Kasumi-1 (cell line): Measurements from ENCODE around the gene CDKL4.
A peak's percentile ranks its signal among the peaks of the same experiment; 100 is the strongest.
"Not testable (repeated sequence)": the region's sequence is repeated elsewhere in the genome, so short reads cannot be mapped to it uniquely, and the experiment has no call there.

Experiments used
- DNase-seq, 2 experiments: peaks; one replicate each; lab custom pipeline; 2025; lab: John Stamatoyannopoulos, UW

CDKL4 gene

DNA sequence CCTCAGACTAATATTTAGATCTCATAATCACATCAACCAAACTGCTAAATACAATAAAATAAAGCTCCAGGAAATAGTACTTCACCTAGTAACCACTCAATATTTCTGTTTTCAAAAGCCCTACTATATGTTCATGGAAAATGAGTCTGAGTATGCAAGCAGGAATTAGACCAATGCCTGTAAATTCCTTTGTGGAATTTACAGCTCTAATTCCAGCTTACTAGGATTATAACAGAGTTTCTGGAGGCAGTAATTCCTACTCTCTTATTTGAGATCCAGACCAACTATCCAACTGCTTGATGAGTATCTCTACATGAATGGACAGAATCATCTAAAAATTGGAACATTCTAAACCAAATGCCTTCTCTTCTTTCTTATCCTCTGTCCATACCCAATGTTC, 11.6 kb downstream of the CDKL4 start:
- no peak for DNase-seq

- DNase-seq: no peak
These were observed 15.2 kb downstream of the CDKL4 start for GRCh38 chr2:39228413-39229209.

GRCh38 chr2:39227628-39228412, 15.9 kb downstream of the CDKL4 start:
- DNase-seq: peak; percentile 70 to 74

- no peak for DNase-seq
These were observed 18.2 kb downstream of the CDKL4 start for GRCh38 chr2:39225567-39225966.

GRCh38 chr2:39223909-39224308, 19.9 kb downstream of the CDKL4 start:
- DNase-seq: no peak

- no peak for DNase-seq
These were observed 22.3 kb downstream of the CDKL4 start for GRCh38 chr2:39221459-39221858.

DNA sequence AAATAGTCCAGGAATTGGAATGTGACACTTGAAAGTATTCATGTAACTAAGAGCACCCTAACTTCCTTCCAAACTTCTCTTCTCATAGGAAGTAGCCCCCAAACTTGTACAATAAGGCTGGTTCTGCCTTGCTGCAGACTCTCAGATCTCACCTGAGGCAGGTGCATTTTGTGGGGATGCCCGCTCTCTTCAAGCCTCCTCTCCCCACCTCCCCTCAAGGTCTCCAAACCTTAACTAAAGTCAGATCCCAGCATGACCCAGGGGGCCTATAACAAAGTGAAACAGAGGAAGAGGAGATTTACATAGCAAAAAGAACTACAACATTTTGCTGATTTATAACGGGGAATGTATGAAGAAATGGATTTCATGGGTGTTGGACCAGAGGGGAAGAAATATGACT, 23.6 kb downstream of the CDKL4 start:
- no peak for DNase-seq

GRCh38 chr2:39218391-39218790, 25.4 kb downstream of the CDKL4 start:
- DNase-seq: no peak

DNA sequence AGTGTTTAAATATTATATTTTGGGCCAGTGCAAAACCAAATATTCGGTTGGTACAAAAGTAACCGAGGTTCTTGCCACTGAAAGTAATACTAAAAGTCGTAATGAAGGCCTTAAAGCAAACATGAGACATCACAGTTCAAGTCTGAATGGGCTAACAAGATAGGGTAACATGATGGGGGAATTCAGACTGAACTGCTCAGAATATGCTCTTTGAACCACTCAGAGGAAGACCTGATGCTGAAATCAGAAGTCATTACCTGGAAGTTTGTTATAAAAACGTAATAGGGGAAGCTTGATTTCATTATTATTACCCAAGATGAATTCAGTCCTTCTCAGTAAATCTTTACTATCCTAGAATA, 26.6 kb downstream of the CDKL4 start:
- no peak for DNase-seq

DNA sequence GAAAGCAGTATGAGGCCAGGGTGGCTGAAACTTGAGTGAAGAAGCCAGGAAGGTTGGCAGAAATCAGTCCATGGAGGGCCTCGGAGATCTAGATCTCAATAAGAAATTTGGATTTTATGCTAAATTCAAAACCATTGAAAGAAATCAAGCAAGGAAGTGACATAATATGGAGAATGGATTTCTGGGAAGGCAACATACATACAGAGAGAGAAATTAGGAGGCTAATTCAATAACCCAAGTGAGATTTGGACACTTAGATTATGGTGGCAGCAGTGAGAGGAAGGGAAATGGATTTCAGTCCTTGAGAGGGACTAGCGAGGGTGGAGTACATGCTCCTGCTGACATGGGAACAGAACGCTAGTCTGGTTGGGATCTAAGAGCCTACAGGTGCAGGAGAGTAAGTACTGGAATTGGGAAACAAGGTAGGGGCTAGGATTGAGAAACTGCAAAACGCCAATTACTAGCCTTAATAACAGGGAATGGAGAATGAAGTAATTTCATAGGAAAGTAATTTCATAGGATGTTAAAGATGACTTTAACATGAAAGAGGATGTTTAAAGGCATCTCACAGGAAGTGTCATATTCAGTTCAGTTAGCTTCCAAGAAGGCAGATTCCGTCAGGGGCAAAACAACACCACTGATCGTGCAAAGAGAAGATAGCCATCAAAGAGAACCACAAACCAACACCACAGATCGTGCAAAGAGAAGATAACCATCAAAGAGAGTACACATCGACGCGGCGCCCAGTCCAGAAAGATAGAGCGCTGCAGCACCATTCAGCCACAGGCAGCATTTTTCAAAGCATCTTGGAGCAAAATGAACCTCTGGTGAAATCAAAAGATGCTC, 27.2 kb downstream of the CDKL4 start:
- peak; percentile 38 to 47 for DNase-seq

DNA sequence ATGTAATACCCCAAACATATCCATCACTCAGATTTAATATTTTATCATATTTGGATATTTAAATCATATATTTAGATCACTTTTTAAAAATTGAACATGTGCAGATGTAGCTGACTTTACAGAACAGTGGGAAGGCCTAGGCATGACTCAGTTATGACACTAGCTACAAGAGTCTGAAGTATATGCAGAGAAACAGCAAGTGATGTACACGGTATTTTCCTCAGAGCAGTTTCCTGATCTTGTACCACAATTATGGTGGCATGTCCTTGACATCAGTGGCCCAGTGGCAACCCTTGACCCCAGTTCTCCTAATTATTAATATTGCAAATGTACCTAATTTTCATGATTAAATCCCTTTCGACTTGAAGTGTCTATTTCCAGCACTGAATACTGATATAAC, 28.2 kb downstream of the CDKL4 start:
- DNase-seq: no peak

- no peak for DNase-seq
These were observed 30.8 kb downstream of the CDKL4 start for GRCh38 chr2:39213015-39213414.

GRCh38 chr2:39210846-39211245, 32.9 kb downstream of the CDKL4 start:
- no peak for DNase-seq

- DNase-seq: no peak
These were observed 40.4 kb downstream of the CDKL4 start for GRCh38 chr2:39203382-39203781.

DNA sequence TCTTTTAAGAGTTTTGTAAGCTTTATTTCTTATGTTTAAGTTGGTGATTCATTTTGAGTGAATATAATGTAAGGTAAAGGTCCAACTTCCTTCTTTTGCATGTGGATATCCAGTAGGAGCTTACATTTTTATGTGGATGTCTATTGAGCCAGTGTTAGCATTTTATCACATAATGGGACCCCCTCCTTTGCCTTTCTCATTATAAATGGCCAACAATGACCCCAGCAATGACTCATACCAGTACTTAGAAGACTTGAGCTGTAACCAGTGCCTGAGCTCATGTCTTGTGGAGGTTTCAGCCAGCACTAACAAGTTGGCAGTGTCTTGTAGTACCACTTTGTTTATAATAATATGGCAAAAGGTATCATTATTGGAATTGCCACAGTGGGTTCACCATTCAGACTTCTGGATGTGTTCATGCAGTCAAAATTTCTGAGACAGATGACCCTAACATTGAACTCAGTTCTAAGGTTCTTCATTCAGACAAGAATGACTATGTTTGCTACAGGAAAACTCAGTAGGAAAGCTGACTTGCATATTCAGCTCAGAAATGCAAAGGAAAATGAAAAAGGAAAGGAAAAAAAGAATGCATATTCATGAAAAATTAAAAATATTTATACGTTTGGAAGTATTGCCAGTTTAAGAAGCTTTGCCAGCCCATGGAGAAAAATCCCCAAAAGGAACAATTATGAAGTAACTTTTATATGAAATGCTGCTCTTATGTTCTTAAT, 41.0 kb downstream of the CDKL4 start:
- no peak for DNase-seq

DNA sequence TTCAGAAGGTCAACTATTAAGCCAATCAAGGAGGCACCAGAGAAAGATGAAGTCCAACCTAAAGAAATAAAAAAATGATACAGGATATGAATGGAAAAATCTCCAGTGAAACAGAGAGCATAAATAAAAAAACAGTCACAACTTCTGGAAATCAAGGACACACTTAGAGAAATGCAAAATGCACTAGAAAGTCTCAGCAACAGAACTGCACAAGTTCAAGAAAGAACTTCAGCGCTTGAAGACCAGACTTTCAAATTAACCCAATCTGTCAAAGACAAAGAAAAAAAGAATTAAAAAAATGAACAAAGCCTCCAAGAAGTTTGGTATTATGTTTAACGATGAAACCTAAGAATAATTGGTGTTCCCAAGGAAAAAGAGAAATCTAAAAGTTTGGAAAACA, 46.8 kb downstream of the CDKL4 start:
- not testable (repeated sequence) for DNase-seq

GRCh38 chr2:39194686-39195085, 49.1 kb downstream of the CDKL4 start:
- DNase-seq: no peak

DNA sequence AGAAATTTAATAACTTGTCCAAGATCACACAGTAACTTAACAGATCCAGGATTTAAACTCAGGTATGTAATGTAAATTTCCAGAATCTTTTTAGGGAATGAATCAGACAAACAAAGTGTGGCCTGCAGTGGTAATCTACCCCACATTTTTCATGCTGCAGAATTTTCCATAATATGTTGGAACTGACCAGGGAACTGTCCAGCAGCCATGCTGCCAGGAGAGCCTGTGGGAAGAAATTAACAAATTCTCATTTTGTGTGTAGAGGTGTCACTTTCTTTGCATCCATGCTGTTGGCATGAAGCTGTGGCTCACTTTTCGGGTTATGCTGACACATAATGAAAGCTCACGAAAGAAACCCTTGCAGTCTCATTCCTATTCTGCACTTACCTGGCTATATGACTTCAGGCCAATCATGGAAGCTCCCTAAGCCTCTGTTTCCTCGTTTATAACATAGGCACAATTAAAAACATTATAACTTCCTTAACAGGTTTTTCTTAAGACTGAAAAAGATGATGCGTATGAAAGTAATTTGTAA, 54.7 kb downstream of the CDKL4 start:
- DNase-seq: no peak

- no peak for DNase-seq
These were observed 60.1 kb downstream of the CDKL4 start for GRCh38 chr2:39183673-39184072.

GRCh38 chr2:39181297-39181696, 62.5 kb downstream of the CDKL4 start:
- no peak for DNase-seq
